ENCODE measurements around the gene BPIFB4.

BPIFB4 gene

DNA sequence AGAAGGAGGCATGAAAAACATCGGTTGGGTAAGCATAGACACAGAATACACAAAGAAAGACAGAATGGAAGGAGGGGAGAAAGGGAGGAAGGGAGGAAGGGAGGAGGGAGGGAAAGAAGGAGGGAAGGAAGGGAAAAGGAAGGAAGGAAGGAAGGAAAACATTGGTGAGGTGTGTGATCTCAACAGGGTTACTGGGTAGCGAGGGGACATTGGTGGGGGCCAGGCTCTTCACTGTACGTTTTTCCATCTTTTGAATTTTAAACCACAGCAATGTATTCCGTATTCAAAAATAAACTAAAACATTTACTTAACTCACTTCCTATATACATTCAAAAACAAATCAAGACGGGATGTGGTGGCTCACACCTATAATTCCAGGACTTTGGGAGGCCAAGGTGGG is 67.9 kb downstream of the BPIFB4 start:
- TF ChIP-seq, protein P1, sequence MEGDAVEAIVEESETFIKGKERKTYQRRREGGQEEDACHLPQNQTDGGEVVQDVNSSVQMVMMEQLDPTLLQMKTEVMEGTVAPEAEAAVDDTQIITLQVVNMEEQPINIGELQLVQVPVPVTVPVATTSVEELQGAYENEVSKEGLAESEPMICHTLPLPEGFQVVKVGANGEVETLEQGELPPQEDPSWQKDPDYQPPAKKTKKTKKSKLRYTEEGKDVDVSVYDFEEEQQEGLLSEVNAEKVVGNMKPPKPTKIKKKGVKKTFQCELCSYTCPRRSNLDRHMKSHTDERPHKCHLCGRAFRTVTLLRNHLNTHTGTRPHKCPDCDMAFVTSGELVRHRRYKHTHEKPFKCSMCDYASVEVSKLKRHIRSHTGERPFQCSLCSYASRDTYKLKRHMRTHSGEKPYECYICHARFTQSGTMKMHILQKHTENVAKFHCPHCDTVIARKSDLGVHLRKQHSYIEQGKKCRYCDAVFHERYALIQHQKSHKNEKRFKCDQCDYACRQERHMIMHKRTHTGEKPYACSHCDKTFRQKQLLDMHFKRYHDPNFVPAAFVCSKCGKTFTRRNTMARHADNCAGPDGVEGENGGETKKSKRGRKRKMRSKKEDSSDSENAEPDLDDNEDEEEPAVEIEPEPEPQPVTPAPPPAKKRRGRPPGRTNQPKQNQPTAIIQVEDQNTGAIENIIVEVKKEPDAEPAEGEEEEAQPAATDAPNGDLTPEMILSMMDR (IDR thresholded peaks at IDR 0.05): no peak

DNA sequence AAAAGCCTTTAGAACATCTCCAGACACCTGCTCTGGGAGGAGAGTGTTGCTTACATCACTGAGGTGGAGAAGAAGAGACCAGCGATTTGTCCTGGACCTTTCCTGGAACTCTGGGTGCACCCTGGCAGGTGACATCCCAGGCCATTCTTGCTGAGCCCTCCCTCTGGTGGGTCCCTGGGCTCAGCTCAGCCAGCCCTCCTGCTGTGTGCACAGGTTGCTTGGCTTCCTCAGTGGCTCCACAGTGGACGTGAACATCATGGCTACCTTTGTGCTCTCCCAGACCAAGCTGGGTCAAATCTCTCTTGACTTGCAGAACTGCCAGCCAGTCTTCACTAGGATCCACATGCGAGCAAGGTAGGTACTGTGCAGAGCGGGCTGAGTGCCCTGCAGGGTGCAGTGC is 68.6 kb downstream of the BPIFB4 start:
- TF ChIP-seq, protein P1 (IDR thresholded peaks at IDR 0.05): no peak

DNA sequence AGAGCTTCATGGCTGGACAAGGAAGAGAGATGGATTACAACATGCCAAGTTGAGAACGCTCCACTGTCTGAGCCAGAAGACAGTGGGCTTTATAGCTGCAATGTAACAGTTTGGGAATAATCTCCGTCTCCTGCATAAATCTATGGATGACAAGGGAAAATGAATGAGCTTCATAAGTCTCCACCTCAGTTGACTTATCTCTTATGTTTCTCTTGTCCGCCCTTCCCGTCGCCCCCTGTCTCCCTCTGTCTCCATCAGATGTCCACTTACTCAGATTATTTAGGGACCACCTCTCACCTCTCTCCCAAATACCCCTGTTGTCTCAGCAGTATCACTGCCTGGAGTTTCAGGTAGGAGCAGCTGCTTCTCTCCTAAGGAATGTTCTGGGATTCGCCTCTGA is 74.8 kb downstream of the BPIFB4 start:
- TF ChIP-seq, protein P1 (IDR thresholded peaks at IDR 0.05): no peak

DNA sequence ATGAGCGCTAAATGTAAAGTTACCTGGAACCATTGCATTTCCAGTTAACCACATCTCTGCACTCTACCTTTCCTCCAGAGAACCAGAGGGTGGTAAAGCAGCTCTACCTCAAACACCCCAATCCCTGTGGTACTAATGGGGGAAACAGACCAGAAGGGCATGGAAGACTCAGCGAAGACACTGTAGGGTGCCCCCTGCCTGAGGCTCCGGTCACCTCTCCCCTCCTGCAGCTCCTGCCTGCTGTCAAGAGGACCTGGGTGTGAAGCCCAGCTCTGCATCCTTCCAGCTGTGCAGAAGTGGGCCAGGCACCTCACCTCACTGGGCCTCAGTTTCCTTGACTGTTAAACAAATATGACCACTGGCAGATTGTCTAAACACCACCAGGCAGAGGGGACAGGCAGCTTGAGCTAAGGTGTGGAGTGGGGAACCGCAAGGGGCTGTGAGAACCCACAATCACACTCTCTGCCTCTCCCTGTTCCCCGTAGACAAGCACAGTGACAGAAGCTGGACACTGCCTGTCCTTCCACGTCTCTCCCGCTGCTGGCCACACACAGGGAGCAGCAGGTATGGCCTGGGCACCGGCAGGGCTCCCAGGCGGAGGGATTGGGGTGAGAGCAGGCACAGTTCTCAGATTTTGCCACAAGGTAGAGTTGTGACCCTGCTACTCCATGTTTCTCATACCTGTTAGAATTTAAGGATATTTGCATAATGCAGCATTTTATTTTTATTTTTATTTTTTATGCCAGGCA is 79.4 kb downstream of the BPIFB4 start:
- TF ChIP-seq, protein P1 (IDR thresholded peaks at IDR 0.05): no peak

DNA sequence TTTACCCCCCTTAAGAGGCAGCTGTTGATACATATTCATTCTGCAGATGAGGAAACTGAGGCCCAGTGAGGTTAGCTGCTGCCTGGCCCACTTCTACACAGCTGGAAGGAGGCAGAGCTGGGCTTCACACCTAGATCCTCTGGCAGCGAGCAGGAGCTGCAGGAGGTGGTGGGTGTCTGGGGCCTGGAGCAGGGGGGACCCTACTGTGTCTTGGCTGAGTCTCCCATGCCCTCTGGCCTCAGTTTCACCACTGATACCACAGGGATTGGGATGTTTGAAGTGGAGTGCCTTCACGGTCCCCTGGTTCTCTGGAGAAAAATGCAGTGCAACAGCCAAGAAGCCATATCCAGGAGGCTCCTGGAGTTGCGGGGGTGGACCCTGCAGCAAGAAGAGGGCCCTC is 80.3 kb downstream of the BPIFB4 start:
- TF ChIP-seq, protein P1 (IDR thresholded peaks at IDR 0.05): no peak

DNA sequence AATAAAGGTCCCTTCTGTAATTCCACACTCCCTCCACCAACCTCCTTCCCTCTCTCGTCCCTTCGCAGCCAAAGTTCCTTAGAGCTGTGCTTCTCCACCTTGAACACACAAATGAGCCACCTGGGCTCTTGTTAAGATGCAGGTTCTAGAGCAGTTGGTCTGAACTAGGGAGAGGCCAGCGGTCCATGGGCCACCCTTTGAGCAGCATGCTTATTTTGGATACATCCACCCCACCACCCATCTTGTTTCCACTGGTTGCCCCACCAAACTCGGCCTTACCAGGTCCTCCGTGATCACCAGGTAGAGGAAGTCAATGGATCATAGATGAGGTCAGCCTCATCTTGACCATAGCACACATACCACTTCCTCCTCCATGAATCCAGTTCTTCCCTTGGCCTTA is 81.2 kb downstream of the BPIFB4 start:
- TF ChIP-seq, protein P1 (IDR thresholded peaks at IDR 0.05): no peak

Data from LNCAP (cell line).